Measurements from ENCODE around the gene DPYSL4.

- TF ChIP-seq EZH2 (IDR thresholded peaks at IDR 0.05; ENCODE audit: insufficient read depth, low read length) (no peak), CTCF (IDR thresholded peaks at IDR 0.05; ENCODE audit: insufficient read depth, low read depth, low read length) (no peak)
These were observed 46.8 kb downstream of the DPYSL4 start for GRCh38 chr10:132233501-132234085.

Data from astrocyte (in vitro differentiated cells and primary cell).